H1 (cell line): ENCODE data around the gene CCSER2.
"Not testable (repeated sequence)": the region's sequence is repeated elsewhere in the genome, so short reads cannot be mapped to it uniquely, and the experiment has no call there.

ENCODE experiments used
- BCL11A ChIP-seq, 2 experiments: IDR thresholded peaks; one replicate each; pipeline ENCODE4 v1.6.1; 2011; ENCODE audit warnings: low read depth in 2 of 2, low read length in 2 of 2, mild to moderate bottlenecking in 2 of 2
- CHD2 ChIP-seq: IDR thresholded peaks from 2 replicates; pipeline ENCODE4 v1.6.1; 2012; ENCODE audit warnings: low read length, improper control_type of control experiment
- CTCF ChIP-seq, 3 experiments: IDR thresholded peaks; 1 replicate in 2 of 3; 2 replicates in 1 of 3; pipeline versions ENCODE4 v1.5.1 to v1.6.1; 2011; ENCODE audit warnings: low read length in 3 of 3, mild to moderate bottlenecking in 3 of 3, inconsistent platforms in 2 of 3, low read depth in 1 of 3, moderate library complexity in 1 of 3; ENCODE audit not compliant: insufficient read depth in 1 of 3; ENCODE audit errors: control extremely low read depth in 1 of 3
- EZH2 ChIP-seq: fragments of 200-600 bp; sonication (generic); IDR thresholded peaks from 2 replicates; pipeline ENCODE4 v1.7.1; 2012; ENCODE audit warnings: low read depth, mild to moderate bottlenecking, moderate library complexity, low read length, inconsistent platforms; ENCODE audit not compliant: severe bottlenecking
- JUN ChIP-seq: IDR thresholded peaks from 2 replicates; pipeline ENCODE4 v1.6.1; 2011; ENCODE audit warnings: low read depth, mild to moderate bottlenecking, improper control_type of control experiment, low read length
- POLR2A ChIP-seq, 2 experiments: IDR thresholded peaks; 1 replicate in 1 of 2; 2 replicates in 1 of 2; pipeline ENCODE4 v1.6.1; 2011; ENCODE audit warnings: low read depth in 2 of 2, low read length in 2 of 2, mild to moderate bottlenecking in 2 of 2; ENCODE audit errors: control extremely low read depth in 1 of 2
- POLR2AphosphoS5 ChIP-seq: IDR thresholded peaks from 2 replicates; pipeline ENCODE4 v1.6.1; 2011; ENCODE audit warnings: low read depth, low read length
- RFX5 ChIP-seq: IDR thresholded peaks from 2 replicates; pipeline ENCODE4 v1.6.1; 2011; ENCODE audit warnings: low read depth, low read length, improper control_type of control experiment, borderline replicate concordance
- RXRA ChIP-seq: IDR thresholded peaks from 2 replicates; pipeline ENCODE4 v1.6.1; 2011; ENCODE audit warnings: low read depth, mild to moderate bottlenecking, low read length, moderate library complexity; ENCODE audit not compliant: insufficient read depth
- SP4 ChIP-seq: IDR thresholded peaks from 2 replicates; pipeline ENCODE4 v1.6.1; 2012; ENCODE audit warnings: low read length, inconsistent platforms
- SRF ChIP-seq: IDR thresholded peaks from 2 replicates; pipeline ENCODE4 v1.6.1; 2011; ENCODE audit warnings: mild to moderate bottlenecking, low read depth, low read length, moderate library complexity
- SUZ12 ChIP-seq: fragments of 200-600 bp; sonication (generic); IDR thresholded peaks from 2 replicates; pipeline ENCODE4 v1.6.1; 2012; ENCODE audit warnings: mild to moderate bottlenecking, inconsistent platforms, low read length, moderate library complexity, mixed read lengths
- YY1 ChIP-seq: IDR thresholded peaks from 2 replicates; pipeline ENCODE4 v1.6.1; 2011; ENCODE audit warnings: low read depth, mild to moderate bottlenecking, low read length
- TF ChIP-seq, protein P1 (sequence below): IDR thresholded peaks from 2 replicates; pipeline ENCODE4 v1.6.1; 2011; ENCODE audit warnings: low read depth, mild to moderate bottlenecking, low read length; ENCODE audit not compliant: insufficient read depth

DNA sequence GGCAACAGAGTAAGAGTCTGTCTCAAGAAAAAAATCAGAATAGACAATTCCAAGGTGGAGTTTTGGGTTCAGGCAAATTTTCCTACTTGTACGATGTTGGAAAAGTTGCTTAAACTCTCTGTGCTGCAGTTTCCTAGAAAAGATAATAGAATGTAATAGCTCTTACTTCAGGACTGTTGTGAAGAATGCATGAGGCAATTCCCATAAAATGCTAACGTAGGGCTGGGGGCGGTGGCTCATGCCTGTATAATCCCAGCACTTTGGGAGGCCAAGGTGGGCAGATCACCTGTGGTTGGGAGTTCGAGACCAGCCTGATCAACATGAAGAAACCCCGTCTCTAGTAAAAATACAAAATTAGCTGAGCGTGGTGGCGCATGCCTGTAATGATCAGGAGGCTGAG, 121.0 kb downstream of the CCSER2 start:
- TF ChIP-seq CTCF (IDR thresholded peaks at IDR 0.05; ENCODE audit: control extremely low read depth in 1 of 3, insufficient read depth in 1 of 3, low read depth in 1 of 3, low read length in 3 of 3); SP4; EZH2; POLR2AphosphoS5; RXRA; POLR2A (IDR thresholded peaks at IDR 0.05; ENCODE audit: control extremely low read depth in 1 of 2, low read depth in 2 of 2, low read length in 2 of 2); YY1; JUN; RFX5; BCL11A (IDR thresholded peaks at IDR 0.05; ENCODE audit: low read depth in 2 of 2, low read length in 2 of 2); SUZ12; SRF; CHD2: not testable (repeated sequence)
- TF ChIP-seq, protein P1, sequence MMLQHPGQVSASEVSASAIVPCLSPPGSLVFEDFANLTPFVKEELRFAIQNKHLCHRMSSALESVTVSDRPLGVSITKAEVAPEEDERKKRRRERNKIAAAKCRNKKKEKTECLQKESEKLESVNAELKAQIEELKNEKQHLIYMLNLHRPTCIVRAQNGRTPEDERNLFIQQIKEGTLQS, result not testable (repeated sequence)
